Esophagus squamous epithelium (tissue), 4 donors: ENCODE measurements around the gene PCCA.

Experiments used
- POLR2A ChIP-seq, 4 donors: fragments of 450-650 bp; IDR thresholded peaks; one replicate each; pipeline ENCODE4 v1.6.1; 2017; ENCODE audit warnings: antibody characterized with exemption in 4 of 4, mild to moderate bottlenecking in 4 of 4, moderate library complexity in 3 of 4
- TF ChIP-seq, protein P1 (sequence below), 6 experiments: fragments of 450-650 bp in 4 of 6; fragments of 200-600 bp in 2 of 6; sonication (generic) in 2 of 6; IDR thresholded peaks; one replicate each; pipeline ENCODE4 v1.5.1; 2016 to 2019; ENCODE audit warnings: antibody characterized with exemption in 6 of 6, mild to moderate bottlenecking in 4 of 6, moderate library complexity in 4 of 6

DNA sequence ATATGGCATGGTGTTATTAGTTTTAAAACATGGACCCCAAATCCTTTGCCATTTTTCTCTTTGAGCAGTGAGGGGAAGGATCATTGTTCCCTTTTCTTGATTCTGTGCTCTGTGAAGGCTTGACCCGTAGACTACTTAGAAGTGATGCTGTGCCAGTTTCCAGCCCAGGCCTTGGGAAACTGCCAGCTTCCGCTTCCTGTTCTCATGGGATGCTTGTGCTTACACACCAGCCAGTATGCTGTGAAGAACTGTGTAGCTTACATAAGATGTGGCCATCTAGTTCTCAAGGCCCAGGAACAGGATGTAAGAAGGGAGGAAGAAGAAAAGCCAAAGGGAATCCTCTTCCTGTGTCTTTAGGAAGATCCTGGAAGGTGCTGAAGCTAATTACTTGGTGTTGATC lies 180.9 kb downstream of the PCCA start:
- TF ChIP-seq, protein P1, sequence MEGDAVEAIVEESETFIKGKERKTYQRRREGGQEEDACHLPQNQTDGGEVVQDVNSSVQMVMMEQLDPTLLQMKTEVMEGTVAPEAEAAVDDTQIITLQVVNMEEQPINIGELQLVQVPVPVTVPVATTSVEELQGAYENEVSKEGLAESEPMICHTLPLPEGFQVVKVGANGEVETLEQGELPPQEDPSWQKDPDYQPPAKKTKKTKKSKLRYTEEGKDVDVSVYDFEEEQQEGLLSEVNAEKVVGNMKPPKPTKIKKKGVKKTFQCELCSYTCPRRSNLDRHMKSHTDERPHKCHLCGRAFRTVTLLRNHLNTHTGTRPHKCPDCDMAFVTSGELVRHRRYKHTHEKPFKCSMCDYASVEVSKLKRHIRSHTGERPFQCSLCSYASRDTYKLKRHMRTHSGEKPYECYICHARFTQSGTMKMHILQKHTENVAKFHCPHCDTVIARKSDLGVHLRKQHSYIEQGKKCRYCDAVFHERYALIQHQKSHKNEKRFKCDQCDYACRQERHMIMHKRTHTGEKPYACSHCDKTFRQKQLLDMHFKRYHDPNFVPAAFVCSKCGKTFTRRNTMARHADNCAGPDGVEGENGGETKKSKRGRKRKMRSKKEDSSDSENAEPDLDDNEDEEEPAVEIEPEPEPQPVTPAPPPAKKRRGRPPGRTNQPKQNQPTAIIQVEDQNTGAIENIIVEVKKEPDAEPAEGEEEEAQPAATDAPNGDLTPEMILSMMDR (IDR thresholded peaks at IDR 0.05): no peak
- no peak for TF ChIP-seq POLR2A (IDR thresholded peaks at IDR 0.05)
